Fibroblast of the aortic adventitia (primary cell): ENCODE data around the gene UBE2J2. TPM values are rescaled to one million over a fixed set of nuclear protein-coding genes. Genes with fewer than 3 reads are reported as not detected.

ENCODE experiments used
- DNase-seq: peaks from one replicate; pipeline ENCODE4 v3.0.0-alpha.2; 2010; ENCODE audit warnings: low read depth
- H3K4me3 ChIP-seq: 2 replicates; pipeline ENCODE4 v1.5.1; 2011; ENCODE audit warnings: low read depth, mild to moderate bottlenecking, control low read depth, low read length, moderate library complexity
- CTCF ChIP-seq: IDR thresholded peaks from 2 replicates; pipeline ENCODE4 v1.5.1; 2011; ENCODE audit warnings: mild to moderate bottlenecking, low read length, control low read depth, inconsistent platforms; ENCODE audit not compliant: insufficient read depth
- total RNA-seq: library from RNA; depleted of rRNA; stranded (reverse); fragments of >200 nt; gene quantifications from 2 replicates; pipeline ENCODE4 v1.2.3, GENCODE V29; 2012; ENCODE audit warnings: low replicate concordance

UBE2J2 gene
- total RNA-seq, 1 donor = 35.3 TPM

DNA sequence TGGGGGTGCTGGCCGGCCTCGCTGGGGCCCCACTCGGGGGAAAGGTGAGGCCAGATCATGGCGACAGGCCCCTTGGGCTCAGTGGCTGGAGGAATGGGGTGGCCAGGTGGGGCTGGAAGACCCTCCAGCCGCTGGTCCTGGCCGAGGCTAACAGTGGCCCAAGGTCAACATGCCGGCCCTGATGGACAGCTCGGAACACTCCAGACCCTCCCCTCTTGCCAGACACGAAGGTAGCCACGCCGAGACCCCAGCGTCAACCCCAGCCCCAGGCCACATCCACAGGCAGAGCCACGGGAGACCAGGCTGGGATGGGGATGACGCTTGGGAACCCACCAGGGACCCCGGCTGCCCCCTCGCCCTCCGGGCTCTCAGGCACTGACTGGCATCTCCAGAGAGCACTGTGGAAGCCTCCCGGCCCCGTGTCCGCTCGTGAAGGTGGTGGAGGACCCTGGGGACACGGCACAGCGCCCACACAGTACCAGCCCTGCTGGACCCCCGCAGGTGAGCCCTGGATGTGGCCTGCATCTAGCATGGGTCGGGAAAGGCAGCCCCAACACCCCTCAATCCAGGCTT is 26.2 kb downstream of the UBE2J2 start:
- TF ChIP-seq CTCF = no peak
- no peak for DNase-seq
- H3K4me3 ChIP-seq = no peak overlapping the region

DNA sequence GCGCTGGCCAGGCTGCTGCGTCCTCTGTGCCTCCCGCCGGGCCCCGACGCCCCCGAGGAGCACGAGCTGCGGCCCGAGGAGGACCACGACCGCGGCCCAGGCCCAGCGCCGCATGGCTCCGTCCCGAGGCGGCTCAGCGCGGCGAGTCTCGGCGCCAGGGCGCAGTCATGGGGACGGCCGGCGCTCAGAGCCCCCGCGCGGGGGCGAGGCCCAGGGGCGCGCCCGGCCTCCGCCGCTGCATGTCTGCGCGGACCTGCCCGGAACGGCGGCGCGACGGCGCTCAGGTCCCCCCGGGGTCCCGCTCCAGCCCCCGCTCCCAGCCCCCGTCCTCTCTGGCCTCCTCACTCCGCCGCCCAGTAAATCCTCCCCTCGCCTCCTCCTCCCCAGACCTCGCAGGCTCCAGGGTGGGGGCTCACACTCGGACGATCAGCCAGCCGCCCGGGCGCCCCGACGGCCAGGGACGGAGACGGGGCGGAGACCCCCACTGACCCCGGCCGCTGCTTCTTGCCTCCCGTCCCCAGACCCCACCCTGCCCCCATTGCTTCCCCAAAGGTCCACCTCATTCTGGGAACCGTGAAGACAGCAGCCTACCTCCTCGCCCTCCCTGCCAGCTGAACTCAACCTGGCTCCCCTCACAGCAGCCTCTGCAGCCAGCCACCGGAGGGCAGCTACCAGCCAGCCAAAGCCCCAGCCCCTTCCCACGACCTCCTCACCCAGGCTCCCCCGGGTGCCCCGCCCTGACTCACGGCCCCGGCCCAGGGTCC is 26.9 kb downstream of the UBE2J2 start, which contains the start of gene C1QTNF12:
TSS of gene C1QTNF12 (minus strand) at position 146 of the 764 bp plus-strand sequence. CDS start at position 114, 32 bp downstream.
- TF ChIP-seq CTCF = no peak
- H3K4me3 ChIP-seq = no peak within 1 kb of the TSS
- DNase-seq = no peak

DNA sequence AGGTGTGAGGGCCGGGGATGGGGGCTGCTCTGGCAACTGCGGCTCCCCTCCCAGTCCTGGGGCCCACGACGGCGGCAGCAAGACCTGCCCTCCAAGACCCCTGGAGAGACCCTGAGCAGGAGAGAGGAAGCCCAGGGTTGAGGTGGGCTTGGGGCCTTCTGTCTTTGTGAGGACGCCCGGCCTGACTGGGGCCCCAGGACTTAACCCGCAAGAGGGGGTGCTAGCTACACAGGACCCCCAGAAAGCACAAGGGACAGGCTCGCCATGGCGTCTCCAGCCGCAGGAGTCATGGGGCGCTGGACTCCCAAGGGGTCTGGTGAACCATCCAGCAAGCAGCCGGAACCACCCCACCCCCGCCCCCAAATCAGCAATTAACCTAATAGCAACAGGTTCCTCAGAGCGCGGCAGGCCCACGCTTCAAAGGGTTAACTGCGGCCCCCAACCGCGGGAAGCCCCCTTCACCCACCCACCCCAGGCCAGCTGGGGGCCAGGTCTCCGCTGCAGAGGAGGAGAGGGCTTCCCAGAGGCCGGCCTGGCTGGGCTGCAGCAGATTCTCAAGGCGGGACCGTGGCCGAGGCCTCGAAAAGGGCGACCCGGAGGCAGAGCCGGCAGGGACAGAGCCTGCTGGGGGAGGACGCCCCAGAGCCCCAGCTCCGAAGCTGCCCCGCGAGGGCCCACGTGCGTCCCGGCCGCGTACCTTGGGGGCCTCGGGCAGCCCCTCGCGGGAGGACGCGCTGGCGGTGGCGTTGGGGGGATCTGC is 27.7 kb downstream of the UBE2J2 start:
- TF ChIP-seq CTCF = no peak
- DNase-seq = no peak
- H3K4me3 ChIP-seq = no peak overlapping the region

- TF ChIP-seq CTCF = no peak
- no peak for DNase-seq
- H3K4me3 ChIP-seq = no peak overlapping the region
These were observed 28.4 kb downstream of the UBE2J2 start for GRCh38 chr1:1245178-1245816.

DNA sequence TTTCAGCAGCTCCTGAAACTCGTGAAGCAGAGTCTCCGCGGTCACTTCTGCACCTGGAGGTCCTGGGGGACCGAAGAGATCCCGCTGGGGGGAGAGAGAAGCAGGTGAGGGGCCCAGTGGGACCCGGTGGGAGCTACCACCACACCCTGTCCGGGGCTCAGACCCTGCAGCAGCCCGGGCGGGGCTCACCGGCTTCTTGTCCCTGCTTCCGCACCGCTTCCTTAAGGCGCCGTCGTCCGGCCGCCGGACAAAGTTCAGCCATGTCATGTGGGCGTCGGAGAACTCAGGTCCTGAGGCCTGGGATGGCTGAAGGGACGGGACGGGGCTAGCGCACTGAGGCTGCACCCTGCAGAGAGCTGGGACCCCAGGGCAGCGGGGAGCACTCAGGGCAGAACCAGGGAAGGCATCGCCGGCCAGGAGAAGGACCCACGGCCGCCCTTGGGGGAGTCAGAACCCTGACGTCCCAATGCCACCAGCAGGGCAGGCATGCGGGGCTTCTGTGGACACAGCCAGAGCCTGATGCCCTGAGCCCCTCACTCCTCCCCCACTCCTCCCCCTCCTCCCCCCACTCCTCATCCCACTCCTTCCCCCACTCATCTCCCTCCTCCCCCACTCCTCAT is 29.4 kb downstream of the UBE2J2 start:
- no peak for TF ChIP-seq CTCF
- no peak for DNase-seq
- H3K4me3 ChIP-seq = no peak overlapping the region

DNA sequence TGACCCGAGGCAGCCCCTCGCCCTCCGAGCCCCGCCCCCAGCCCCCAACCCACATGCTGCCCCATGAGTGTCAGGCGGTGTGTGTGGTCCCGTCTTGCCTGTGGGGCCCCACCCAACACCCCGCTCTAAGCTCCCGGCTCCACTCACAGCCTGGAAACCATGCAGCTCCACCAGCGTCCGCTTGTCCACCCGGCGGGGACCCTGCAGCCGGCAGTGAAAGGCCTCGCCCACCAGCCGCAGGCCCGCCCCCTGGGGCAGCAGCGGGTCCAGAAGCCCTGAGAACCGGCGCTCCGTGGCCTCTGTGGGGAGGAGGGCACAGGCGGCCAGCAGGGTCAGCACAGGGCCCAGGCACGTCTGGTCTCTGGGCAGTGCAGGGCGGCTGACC is 29.9 kb downstream of the UBE2J2 start:
- no peak for TF ChIP-seq CTCF
- DNase-seq = no peak

More for the DNA sequence above, 29.9 kb downstream of the UBE2J2 start:
- H3K4me3 ChIP-seq = no peak overlapping the region
